HL-60 (cell line): ENCODE results near the gene MAP6.

Experiments
- GABPA ChIP-seq: IDR thresholded peaks from 2 replicates; pipeline ENCODE4 v1.6.1; 2012; ENCODE audit warnings: low read depth
- POLR2AphosphoS5 ChIP-seq: IDR thresholded peaks from 2 replicates; pipeline ENCODE4 v1.6.1; 2012; ENCODE audit warnings: low read depth
- SPI1 ChIP-seq: IDR thresholded peaks from 2 replicates; pipeline ENCODE4 v1.6.1; 2012; ENCODE audit warnings: low read depth, mild to moderate bottlenecking, borderline replicate concordance
- TF ChIP-seq, protein P1 (sequence below): IDR thresholded peaks from one replicate; pipeline ENCODE4 v1.5.1; 2011; ENCODE audit warnings: low read length, control low read depth, inconsistent platforms; ENCODE audit not compliant: insufficient read depth
- TF ChIP-seq, protein P2 (sequence below): IDR thresholded peaks from 2 replicates; pipeline ENCODE4 v1.6.1; 2012; ENCODE audit warnings: low read depth; ENCODE audit not compliant: insufficient replicate concordance

DNA sequence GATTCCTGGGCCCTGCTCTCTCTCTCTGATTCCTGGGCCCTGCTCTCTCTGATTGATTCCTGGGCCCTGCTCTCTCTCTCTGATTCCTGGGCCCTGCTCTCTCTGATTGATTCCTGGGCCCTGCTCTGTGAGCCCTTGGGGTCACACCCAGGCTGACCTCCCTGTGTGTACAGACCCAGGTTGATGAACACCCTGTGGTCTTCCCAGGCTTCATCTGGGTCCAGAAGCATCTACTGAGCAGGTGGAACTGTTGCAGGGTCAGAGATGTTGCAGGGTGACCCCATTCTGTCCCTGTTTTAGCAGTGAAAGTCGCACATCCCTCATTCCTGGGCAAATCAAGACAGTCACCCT, 126.8 kb downstream of the MAP6 start:
- TF ChIP-seq, protein P1, sequence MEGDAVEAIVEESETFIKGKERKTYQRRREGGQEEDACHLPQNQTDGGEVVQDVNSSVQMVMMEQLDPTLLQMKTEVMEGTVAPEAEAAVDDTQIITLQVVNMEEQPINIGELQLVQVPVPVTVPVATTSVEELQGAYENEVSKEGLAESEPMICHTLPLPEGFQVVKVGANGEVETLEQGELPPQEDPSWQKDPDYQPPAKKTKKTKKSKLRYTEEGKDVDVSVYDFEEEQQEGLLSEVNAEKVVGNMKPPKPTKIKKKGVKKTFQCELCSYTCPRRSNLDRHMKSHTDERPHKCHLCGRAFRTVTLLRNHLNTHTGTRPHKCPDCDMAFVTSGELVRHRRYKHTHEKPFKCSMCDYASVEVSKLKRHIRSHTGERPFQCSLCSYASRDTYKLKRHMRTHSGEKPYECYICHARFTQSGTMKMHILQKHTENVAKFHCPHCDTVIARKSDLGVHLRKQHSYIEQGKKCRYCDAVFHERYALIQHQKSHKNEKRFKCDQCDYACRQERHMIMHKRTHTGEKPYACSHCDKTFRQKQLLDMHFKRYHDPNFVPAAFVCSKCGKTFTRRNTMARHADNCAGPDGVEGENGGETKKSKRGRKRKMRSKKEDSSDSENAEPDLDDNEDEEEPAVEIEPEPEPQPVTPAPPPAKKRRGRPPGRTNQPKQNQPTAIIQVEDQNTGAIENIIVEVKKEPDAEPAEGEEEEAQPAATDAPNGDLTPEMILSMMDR, result no peak
- no peak for TF ChIP-seq POLR2AphosphoS5
- TF ChIP-seq, protein P2, sequence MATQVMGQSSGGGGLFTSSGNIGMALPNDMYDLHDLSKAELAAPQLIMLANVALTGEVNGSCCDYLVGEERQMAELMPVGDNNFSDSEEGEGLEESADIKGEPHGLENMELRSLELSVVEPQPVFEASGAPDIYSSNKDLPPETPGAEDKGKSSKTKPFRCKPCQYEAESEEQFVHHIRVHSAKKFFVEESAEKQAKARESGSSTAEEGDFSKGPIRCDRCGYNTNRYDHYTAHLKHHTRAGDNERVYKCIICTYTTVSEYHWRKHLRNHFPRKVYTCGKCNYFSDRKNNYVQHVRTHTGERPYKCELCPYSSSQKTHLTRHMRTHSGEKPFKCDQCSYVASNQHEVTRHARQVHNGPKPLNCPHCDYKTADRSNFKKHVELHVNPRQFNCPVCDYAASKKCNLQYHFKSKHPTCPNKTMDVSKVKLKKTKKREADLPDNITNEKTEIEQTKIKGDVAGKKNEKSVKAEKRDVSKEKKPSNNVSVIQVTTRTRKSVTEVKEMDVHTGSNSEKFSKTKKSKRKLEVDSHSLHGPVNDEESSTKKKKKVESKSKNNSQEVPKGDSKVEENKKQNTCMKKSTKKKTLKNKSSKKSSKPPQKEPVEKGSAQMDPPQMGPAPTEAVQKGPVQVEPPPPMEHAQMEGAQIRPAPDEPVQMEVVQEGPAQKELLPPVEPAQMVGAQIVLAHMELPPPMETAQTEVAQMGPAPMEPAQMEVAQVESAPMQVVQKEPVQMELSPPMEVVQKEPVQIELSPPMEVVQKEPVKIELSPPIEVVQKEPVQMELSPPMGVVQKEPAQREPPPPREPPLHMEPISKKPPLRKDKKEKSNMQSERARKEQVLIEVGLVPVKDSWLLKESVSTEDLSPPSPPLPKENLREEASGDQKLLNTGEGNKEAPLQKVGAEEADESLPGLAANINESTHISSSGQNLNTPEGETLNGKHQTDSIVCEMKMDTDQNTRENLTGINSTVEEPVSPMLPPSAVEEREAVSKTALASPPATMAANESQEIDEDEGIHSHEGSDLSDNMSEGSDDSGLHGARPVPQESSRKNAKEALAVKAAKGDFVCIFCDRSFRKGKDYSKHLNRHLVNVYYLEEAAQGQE, result no peak
- no peak for TF ChIP-seq SPI1
- no peak for TF ChIP-seq GABPA
